GM12878 (cell line): Measurements from ENCODE around the gene C2CD5. TPM values are rescaled to one million over a fixed set of nuclear protein-coding genes. Genes with fewer than 3 reads are reported as not detected.

ENCODE experiments used
- ATAC-seq: fragments of 200-7000 bp; cut with Tn5 transposase; 3 replicates; pipeline ENCODE4 v1.9.1; 2020; ENCODE audit warnings: mild to moderate bottlenecking, moderate library complexity
- BruUV-seq: library from RNA; stranded (reverse); fragments of 400-500 nt; replicated peaks from 2 replicates; lab custom pipeline; 2021; lab: Mats Ljungman, UMichigan
- CTCF ChIA-PET: fragments of 300-600 bp; sonication (Branson Sonifier 250); formaldehyde crosslinking; extraction: SDS; loops from one replicate; lab custom pipeline; 2021; ENCODE audit warnings: inconsistent platforms; lab: Yijun Ruan, JAX
- POLR2A ChIA-PET: fragments of 350-600 bp; formaldehyde crosslinking; extraction: SDS; loops from one replicate; lab custom pipeline; 2021; ENCODE audit warnings: inconsistent platforms; lab: Charles Lee
- RAD21 ChIA-PET: fragments of 300-600 bp; sonication (Branson Sonifier 250); formaldehyde crosslinking; loops from one replicate; lab custom pipeline; 2023; ENCODE audit warnings: antibody characterized with exemption; ENCODE audit not compliant: unreplicated experiment; lab: Charles Lee
- SMC1A ChIA-PET: fragments of 300-600 bp; sonication (Branson Sonifier 250); formaldehyde crosslinking; loops from one replicate; lab custom pipeline; 2023; ENCODE audit not compliant: unreplicated experiment, uncharacterized antibody; lab: Charles Lee
- DNase-seq: peaks from one replicate; pipeline ENCODE4 v3.0.0-alpha.2; 2011; ENCODE audit warnings: low read depth, low spot score
- FAIRE-seq: peaks from 3 replicates; lab custom pipeline; 2011; peaks lifted over from hg19 to GRCh38; lab: Jason Lieb, UNC
- H2AFZ ChIP-seq: 2 replicates; pipeline ENCODE4 v1.6.0; 2011; ENCODE audit warnings: low read depth, low read length, control low read depth; ENCODE audit not compliant: control insufficient read depth
- H3K27ac ChIP-seq: 2 replicates; pipeline ENCODE4 v1.5.1; 2011; ENCODE audit warnings: control low read depth; ENCODE audit not compliant: control insufficient read depth, insufficient read depth
- H3K27me3 ChIP-seq, 2 experiments: replicated peaks in 1 of 2; 2 replicates each; pipeline versions ENCODE4 v1.6.0 to v1.6.1; 2011; ENCODE audit warnings: low read length in 1 of 2; ENCODE audit not compliant: control insufficient read depth in 2 of 2, insufficient read depth in 2 of 2
- H3K36me3 ChIP-seq, 2 experiments: 2 replicates each; pipeline ENCODE4 v1.5.1; 2011; ENCODE audit warnings: low read length in 1 of 2; ENCODE audit not compliant: control insufficient read depth in 2 of 2, insufficient read depth in 2 of 2
- H3K4me1 ChIP-seq: 2 replicates; pipeline ENCODE4 v1.6.1; 2011; ENCODE audit warnings: mild to moderate bottlenecking, low read length, moderate library complexity, mixed read lengths; ENCODE audit not compliant: control insufficient read depth, insufficient read depth
- H3K4me2 ChIP-seq: 2 replicates; pipeline ENCODE4 v1.6.0; 2011; ENCODE audit warnings: control low read depth; ENCODE audit not compliant: control insufficient read depth, insufficient read depth
- H3K4me3 ChIP-seq: fragments of 200-600 bp; sonication (generic); 2 replicates; pipeline ENCODE4 v1.5.1; 2016
- H3K79me2 ChIP-seq: 2 replicates; pipeline ENCODE4 v1.6.0; 2011; ENCODE audit warnings: low read length; ENCODE audit not compliant: control insufficient read depth, insufficient read depth
- H3K9ac ChIP-seq: 2 replicates; pipeline ENCODE4 v1.8.0; 2011; ENCODE audit warnings: low read length, control low read depth, mixed read lengths; ENCODE audit not compliant: control insufficient read depth, insufficient read depth
- H3K9me3 ChIP-seq: replicated peaks from 3 replicates; pipeline ENCODE4 v1.5.1; 2011; ENCODE audit warnings: mild to moderate bottlenecking, low read length; ENCODE audit not compliant: control insufficient read depth, insufficient read depth
- H4K20me1 ChIP-seq: 2 replicates; pipeline ENCODE4 v1.6.0; 2011; ENCODE audit not compliant: control insufficient read depth, insufficient read depth
- ATF7 ChIP-seq: fragments of 450-650 bp; IDR thresholded peaks from 2 replicates; pipeline ENCODE4 v1.6.1; 2016; ENCODE audit warnings: low read depth, mild to moderate bottlenecking
- CEBPZ ChIP-seq: fragments of 150-350 bp; IDR thresholded peaks from 2 replicates; pipeline ENCODE4 v1.6.1; 2016; ENCODE audit warnings: low read depth, low read length
- CREB1 ChIP-seq: IDR thresholded peaks from 2 replicates; pipeline ENCODE4 v1.6.1; 2012; ENCODE audit warnings: low read depth, mild to moderate bottlenecking, inconsistent platforms
- FOXM1 ChIP-seq: IDR thresholded peaks from 2 replicates; pipeline ENCODE4 v1.6.1; 2012; ENCODE audit warnings: low read depth, mild to moderate bottlenecking, inconsistent platforms, low read length, moderate library complexity
- NBN ChIP-seq: fragments of 450-650 bp; IDR thresholded peaks from 2 replicates; pipeline ENCODE4 v1.6.1; 2016
- SRF ChIP-seq, 2 experiments: IDR thresholded peaks; 2 replicates each; pipeline ENCODE4 v1.6.1; 2011; ENCODE audit warnings: low read depth in 2 of 2, low read length in 2 of 2, mild to moderate bottlenecking in 1 of 2, moderate library complexity in 1 of 2
- TBL1XR1 ChIP-seq: IDR thresholded peaks from 2 replicates; pipeline ENCODE4 v1.6.1; 2012; ENCODE audit warnings: low read depth, low read length, improper control_type of control experiment
- WGBS: methylation state at CpG from one replicate; pipeline ENCODE4 v1.1.6; 2016; ENCODE audit warnings: low lambda C conversion rate; ENCODE audit not compliant: insufficient replicate concordance, insufficient coverage; ENCODE audit errors: missing lambda C conversion rate; 5-methylcytosine and 5-hydroxymethylcytosine counted together
- in situ Hi-C: fragments of 300-500 bp; cut with MboI; formaldehyde crosslinking; loops from 9 replicates; pipeline ENCODE4 v1.14.3; 2018; ENCODE audit warnings: mixed read lengths
- intact Hi-C: fragments of 100-400 bp; cut with micrococcal nuclease; formaldehyde crosslinking; loops from one replicate; pipeline ENCODE4 v1.14.2; 2022; ENCODE audit not compliant: unreplicated experiment
- polyA plus RNA-seq, 11 experiments: library from polyadenylated mRNA; depleted of rRNA in 4 of 11; unstranded in 6 of 11; stranded (reverse) in 5 of 11; fragments of >200 nt; fragmentation: Nextera tagmentation in 4 of 11; fragmentation: Illumina TruSeq in 1 of 11; extraction: Ambion mirVana in 4 of 11; extraction: Trizol in 1 of 11; gene quantifications; 1 replicate in 1 of 11; 2 replicates in 10 of 11; pipeline versions ENCODE4 v1.2.1 to v1.2.3, GENCODE V29; 2011 to 2016; ENCODE audit warnings: inconsistent platforms in 2 of 11, missing spikeins in 2 of 11, low read depth in 1 of 11
- total RNA-seq, 4 experiments: library from RNA; depleted of rRNA in 3 of 4; stranded (reverse); fragments of >200 nt in 3 of 4; fragmentation: Illumina TruSeq in 1 of 4; extraction: Trizol in 1 of 4; gene quantifications; 2 replicates each; pipeline versions ENCODE4 v1.2.1 to v1.2.3, GENCODE V29; 2013 to 2021
- TF ChIP-seq, protein P1 (sequence below): fragments of 450-650 bp; IDR thresholded peaks from 2 replicates; pipeline ENCODE4 v1.6.1; 2017; ENCODE audit warnings: low read depth, mild to moderate bottlenecking, moderate library complexity

The C2CD5 gene
- total and polyA plus RNA-seq, 10 of the 15 experiments (the other 5 are each of a cell fraction or from before 2014, with no cell fraction given): 7.7 to 55.0 (median 27.0) TPM

- TF ChIP-seq CEBPZ (no peak), SRF (IDR thresholded peaks at IDR 0.05; ENCODE audit: low read depth in 2 of 2, low read length in 2 of 2) (no peak), FOXM1 (no peak), NBN (no peak), CREB1 (no peak)
- TF ChIP-seq, protein P1, sequence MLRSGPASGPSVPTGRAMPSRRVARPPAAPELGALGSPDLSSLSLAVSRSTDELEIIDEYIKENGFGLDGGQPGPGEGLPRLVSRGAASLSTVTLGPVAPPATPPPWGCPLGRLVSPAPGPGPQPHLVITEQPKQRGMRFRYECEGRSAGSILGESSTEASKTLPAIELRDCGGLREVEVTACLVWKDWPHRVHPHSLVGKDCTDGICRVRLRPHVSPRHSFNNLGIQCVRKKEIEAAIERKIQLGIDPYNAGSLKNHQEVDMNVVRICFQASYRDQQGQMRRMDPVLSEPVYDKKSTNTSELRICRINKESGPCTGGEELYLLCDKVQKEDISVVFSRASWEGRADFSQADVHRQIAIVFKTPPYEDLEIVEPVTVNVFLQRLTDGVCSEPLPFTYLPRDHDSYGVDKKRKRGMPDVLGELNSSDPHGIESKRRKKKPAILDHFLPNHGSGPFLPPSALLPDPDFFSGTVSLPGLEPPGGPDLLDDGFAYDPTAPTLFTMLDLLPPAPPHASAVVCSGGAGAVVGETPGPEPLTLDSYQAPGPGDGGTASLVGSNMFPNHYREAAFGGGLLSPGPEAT: no peak
These were observed 87.3 kb downstream of the C2CD5 start (continued) for GRCh38 chr12:22457085-22457484.

GRCh38 chr12:22453511-22453910, 90.8 kb downstream of the C2CD5 start:
- ChIA-PET CTCF (interaction anchor here (0.9 kb wide), 1 partner anchor 9 kb away, joined by 3 read pairs; no protein-coding TSS in a partner anchor), SMC1A (no interaction called here), RAD21 (no interaction called here), POLR2A (no interaction called here)
- Histone ChIP-seq H3K4me2 (no peak overlapping the region), H3K9me3 (no peaks in the 10 kb centered on the region), H3K4me3 (no peak overlapping the region), H3K4me1 (no peaks in the 10 kb centered on the region), H3K79me2 (no peaks in the 10 kb centered on the region), H3K9ac (no peak overlapping the region), H3K36me3 (no peaks in the 10 kb centered on the region; a peak in 1 of 4 replicates), H3K27ac (no peak overlapping the region), H2AFZ (no peak overlapping the region), H3K27me3 (no peaks in the 10 kb centered on the region), H4K20me1 (no peaks in the 10 kb centered on the region)
- no peak for DNase-seq
- no TSS peak for BruUV-seq
- FAIRE-seq: no peak
- 96% methylated on average over 3 of the region's 3 CpGs for WGBS
- no peak for ATAC-seq
- no peak for TF ChIP-seq ATF7
- no peak for TF ChIP-seq TBL1XR1
- in situ Hi-C loops (no loop called here), intact Hi-C loops (no loop called here)
